DOHH2 (cell line): ENCODE data around the gene CAPN15.

Experiments
- CTCF ChIP-seq: fragments of 200-600 bp; sonication (generic); IDR thresholded peaks from one replicate; pipeline ENCODE4 v1.5.1; 2014; ENCODE audit warnings: antibody characterized with exemption, mild to moderate bottlenecking, low read depth, low read length; ENCODE audit not compliant: poor library complexity, severe bottlenecking
- EZH2phosphoT487 ChIP-seq: fragments of 200-600 bp; sonication (generic); IDR thresholded peaks from 2 replicates; pipeline ENCODE4 v1.6.1; 2017; ENCODE audit warnings: borderline replicate concordance, mild to moderate bottlenecking, antibody characterized with exemption, low read length, moderate library complexity, mixed read lengths

GRCh38 chr16:519425-519824, 8.1 kb upstream of the CAPN15 start:
- TF ChIP-seq CTCF (no peak), EZH2phosphoT487 (no peak)
